B cell (primary cell): ENCODE measurements around the gene NF2. TPM values are rescaled to one million over a fixed set of nuclear protein-coding genes. Genes with fewer than 3 reads are reported as not detected.

Experiments used
- ATAC-seq: fragments of 200-7000 bp; cut with Tn5 transposase; one replicate; pipeline ENCODE4 v1.10.0; 2021; ENCODE audit warnings: low read depth, mild to moderate bottlenecking, moderate number of reproducible peaks, moderate library complexity
- CTCF ChIA-PET: fragments of 350-600 bp; sonication (Branson Sonifier 250); formaldehyde crosslinking; loops from one replicate; lab custom pipeline; 2021; ENCODE audit warnings: antibody characterized with exemption, inconsistent platforms; lab: Charles Lee
- POLR2A ChIA-PET: fragments of 350-600 bp; sonication (Branson Sonifier 250); formaldehyde crosslinking; loops from one replicate; lab custom pipeline; 2021; ENCODE audit warnings: antibody characterized with exemption; lab: Charles Lee
- DNase-seq: peaks from one replicate; pipeline ENCODE4 v3.0.0; 2013
- H2AFZ ChIP-seq: 2 replicates; pipeline ENCODE4 v1.6.1; 2012; ENCODE audit warnings: mild to moderate bottlenecking, low read depth, low read length; ENCODE audit not compliant: insufficient read depth, poor library complexity, severe bottlenecking
- H3K27ac ChIP-seq, 2 donors: 1 replicate in 1 of 2; 2 replicates in 1 of 2; pipeline ENCODE4 v1.5.1; 2012 to 2013; ENCODE audit warnings: low read length in 2 of 2, mild to moderate bottlenecking in 2 of 2, moderate library complexity in 1 of 2
- H3K27me3 ChIP-seq, 4 experiments: fragments of 200-600 bp in 1 of 4; sonication (generic) in 1 of 4; replicated peaks in 1 of 4; 1 replicate in 2 of 4; 2 replicates in 2 of 4; pipeline versions ENCODE4 v1.6.1 to v1.7.0; 2013 to 2016; ENCODE audit warnings: low read length in 3 of 4, mild to moderate bottlenecking in 2 of 4, mixed read lengths in 1 of 4, moderate library complexity in 1 of 4; ENCODE audit not compliant: insufficient read depth in 4 of 4, control insufficient read depth in 3 of 4; ENCODE audit errors: control extremely low read depth in 1 of 4
- H3K36me3 ChIP-seq, 2 experiments: replicated peaks in 1 of 2; 1 replicate in 1 of 2; 2 replicates in 1 of 2; pipeline versions ENCODE4 v1.6.1 to v1.7.1; 2013; ENCODE audit warnings: low read length in 1 of 2; ENCODE audit not compliant: insufficient read depth in 2 of 2, control insufficient read depth in 1 of 2; ENCODE audit errors: control extremely low read depth in 1 of 2, extremely low read depth in 1 of 2
- H3K4me1 ChIP-seq, 2 donors: fragments of 200-600 bp in 1 of 2; sonication (generic) in 1 of 2; 1 replicate in 1 of 2; 2 replicates in 1 of 2; pipeline versions ENCODE4 v1.5.1 to v1.6.1; 2013 to 2017; ENCODE audit warnings: low read length in 2 of 2; ENCODE audit not compliant: control insufficient read depth in 2 of 2, insufficient read depth in 2 of 2
- H3K4me2 ChIP-seq: replicated peaks from 2 replicates; pipeline ENCODE3; 2012; ENCODE audit warnings: mild to moderate bottlenecking, low read depth, low read length; ENCODE audit not compliant: poor library complexity, severe bottlenecking
- H3K4me3 ChIP-seq, 5 experiments: fragments of 200-600 bp in 1 of 5; sonication (generic) in 1 of 5; 1 replicate in 3 of 5; 2 replicates in 2 of 5; pipeline versions ENCODE4 v1.5.1 to v1.7.0; 2011 to 2016; ENCODE audit warnings: low read length in 4 of 5, mild to moderate bottlenecking in 4 of 5, low read depth in 2 of 5, control low read depth in 1 of 5, moderate library complexity in 1 of 5; ENCODE audit not compliant: insufficient read depth in 1 of 5; ENCODE audit errors: control extremely low read depth in 1 of 5, extremely low read depth in 1 of 5
- H3K79me2 ChIP-seq: fragments of 200-600 bp; sonication (generic); one replicate; pipeline ENCODE4 v1.6.0; 2016; ENCODE audit warnings: low read length; ENCODE audit not compliant: control insufficient read depth, insufficient read depth
- H3K9ac ChIP-seq: fragments of 200-600 bp; sonication (generic); 2 replicates; pipeline ENCODE4 v1.6.1; 2017; ENCODE audit warnings: mild to moderate bottlenecking, low read length, moderate library complexity
- H3K9me3 ChIP-seq, 3 donors: one replicate each; pipeline versions ENCODE4 v1.6.1 to v1.7.1; 2013; ENCODE audit warnings: low read length in 2 of 3; ENCODE audit not compliant: control insufficient read depth in 2 of 3, insufficient read depth in 1 of 3; ENCODE audit errors: control extremely low read depth in 1 of 3
- H4K20me1 ChIP-seq: 2 replicates; pipeline ENCODE4 v1.6.0; 2012; ENCODE audit warnings: mild to moderate bottlenecking, low read length; ENCODE audit not compliant: insufficient read depth, control insufficient read depth, poor library complexity, severe bottlenecking
- H3K27ac Mint-ChIP-seq: one replicate; pipeline ENCODE4 v1.8.0; 2021; ENCODE audit warnings: mixed read lengths
- H3K27me3 Mint-ChIP-seq: one replicate; pipeline ENCODE4 v1.8.0; 2021; ENCODE audit warnings: mixed read lengths
- H3K4me1 Mint-ChIP-seq: one replicate; pipeline ENCODE4 v1.8.0; 2021; ENCODE audit warnings: mixed read lengths
- H3K4me3 Mint-ChIP-seq: one replicate; pipeline ENCODE4 v1.8.0; 2021; ENCODE audit warnings: mixed read lengths
- H3K9me3 Mint-ChIP-seq: one replicate; pipeline ENCODE4 v1.8.0; 2022; ENCODE audit warnings: mixed read lengths; ENCODE audit not compliant: insufficient read depth
- EZH2 ChIP-seq: IDR thresholded peaks from 2 replicates; pipeline ENCODE4 v1.6.1; 2012; ENCODE audit warnings: borderline replicate concordance, low read depth, mild to moderate bottlenecking, moderate library complexity, low read length; ENCODE audit not compliant: insufficient read depth, poor library complexity, severe bottlenecking
- WGBS: methylation state at CpG from one replicate; pipeline ENCODE4 v1.1.5; 2013; ENCODE audit warnings: missing lambda C conversion rate; ENCODE audit not compliant: insufficient coverage; 5-methylcytosine and 5-hydroxymethylcytosine counted together
- intact Hi-C: fragments of 100-400 bp; cut with micrococcal nuclease; formaldehyde crosslinking; loops from one replicate; pipeline ENCODE4 v1.10.0; 2022
- polyA plus RNA-seq: library from polyadenylated mRNA; depleted of rRNA; stranded (reverse); fragments of >200 nt; gene quantifications from 2 replicates; pipeline ENCODE4 v1.2.3, GENCODE V29; 2012
- total RNA-seq, 2 donors: library from RNA; stranded (reverse); fragments of 120-200 nt in 1 of 2; gene quantifications; 1 replicate in 1 of 2; 2 replicates in 1 of 2; pipeline versions ENCODE4 v1.2.3 to v1.2.4, GENCODE V29; 2013 to 2022
- TF ChIP-seq, protein P1 (sequence below): fragments of 200-600 bp; IDR thresholded peaks from one replicate; pipeline ENCODE4 v1.8.0; 2022; ENCODE audit warnings: antibody characterized with exemption, mild to moderate bottlenecking

Gene NF2
- total and polyA plus RNA-seq, 2 donors (not counting 1 experiment from before 2014, with no cell fraction given), result 9.4 to 26.6 TPM

DNA sequence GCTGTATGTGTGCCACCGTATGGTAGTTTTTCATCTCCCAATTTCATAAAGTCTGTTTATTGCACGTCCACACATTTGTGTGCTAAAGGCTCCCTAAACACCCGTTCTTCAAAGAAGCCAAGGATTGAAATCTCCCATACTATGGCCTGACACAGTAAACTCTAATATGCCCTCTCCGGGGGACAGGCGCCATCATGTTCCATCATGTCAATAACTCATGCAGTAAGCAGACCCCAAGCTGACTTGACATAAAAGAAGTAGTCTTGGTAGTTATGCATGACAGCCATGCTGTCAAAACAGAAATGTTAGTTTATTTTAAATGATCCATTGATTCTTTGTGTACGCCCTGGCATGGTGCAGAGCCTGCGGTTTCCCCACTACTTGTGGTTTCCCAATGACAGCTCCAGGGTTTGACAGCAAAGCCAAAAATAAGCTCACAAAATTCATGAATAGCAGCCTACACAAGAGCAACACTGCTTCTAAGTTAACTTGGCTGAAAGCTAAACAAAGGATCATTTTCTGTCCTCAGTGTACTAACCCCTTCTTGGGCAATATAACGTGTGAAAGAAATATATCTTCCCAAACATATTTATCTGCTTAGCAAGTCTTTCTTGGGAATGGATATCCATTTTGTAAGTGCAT is 59.9 kb downstream of the NF2 start:
- POLR2A ChIA-PET, result no interaction called here
- Histone ChIP-seq H3K4me3 (no peak overlapping the region), H3K4me1 (peaks cover 0 to under 1% of the 10 kb centered on the region in 2 donors), H4K20me1 (no peaks in the 10 kb centered on the region), H3K9ac (no peak overlapping the region), H3K27me3 (no peaks in the 10 kb centered on the region), H3K9me3 (no peaks in the 10 kb centered on the region), H3K79me2 (no peaks in the 10 kb centered on the region), H3K4me2 (no peak overlapping the region), H3K27ac (no peak overlapping the region), H2AFZ (no peak overlapping the region), H3K36me3 (peaks cover 2 to 57% of the 10 kb centered on the region in 2 experiments)
- 96% methylated on average over 3 of the region's 8 CpGs for WGBS
- CTCF ChIA-PET, result interaction anchor here (0.8 kb wide), 1 partner anchor 340 kb away, joined by 3 read pairs; no protein-coding TSS in a partner anchor
- H3K4me3 Mint-ChIP-seq, result no peak overlapping the region
- no peak for DNase-seq
- no peaks in the 10 kb centered on the region for H3K9me3 Mint-ChIP-seq
- H3K27ac Mint-ChIP-seq, result no peak overlapping the region
- ATAC-seq, result no peak
- TF ChIP-seq, protein P1, sequence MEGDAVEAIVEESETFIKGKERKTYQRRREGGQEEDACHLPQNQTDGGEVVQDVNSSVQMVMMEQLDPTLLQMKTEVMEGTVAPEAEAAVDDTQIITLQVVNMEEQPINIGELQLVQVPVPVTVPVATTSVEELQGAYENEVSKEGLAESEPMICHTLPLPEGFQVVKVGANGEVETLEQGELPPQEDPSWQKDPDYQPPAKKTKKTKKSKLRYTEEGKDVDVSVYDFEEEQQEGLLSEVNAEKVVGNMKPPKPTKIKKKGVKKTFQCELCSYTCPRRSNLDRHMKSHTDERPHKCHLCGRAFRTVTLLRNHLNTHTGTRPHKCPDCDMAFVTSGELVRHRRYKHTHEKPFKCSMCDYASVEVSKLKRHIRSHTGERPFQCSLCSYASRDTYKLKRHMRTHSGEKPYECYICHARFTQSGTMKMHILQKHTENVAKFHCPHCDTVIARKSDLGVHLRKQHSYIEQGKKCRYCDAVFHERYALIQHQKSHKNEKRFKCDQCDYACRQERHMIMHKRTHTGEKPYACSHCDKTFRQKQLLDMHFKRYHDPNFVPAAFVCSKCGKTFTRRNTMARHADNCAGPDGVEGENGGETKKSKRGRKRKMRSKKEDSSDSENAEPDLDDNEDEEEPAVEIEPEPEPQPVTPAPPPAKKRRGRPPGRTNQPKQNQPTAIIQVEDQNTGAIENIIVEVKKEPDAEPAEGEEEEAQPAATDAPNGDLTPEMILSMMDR, result no peak
- TF ChIP-seq EZH2, result no peak
- H3K27me3 Mint-ChIP-seq, result no peaks in the 10 kb centered on the region
- intact Hi-C loops, result no loop called here
- peaks cover 3% of the 10 kb centered on the region for H3K4me1 Mint-ChIP-seq

DNA sequence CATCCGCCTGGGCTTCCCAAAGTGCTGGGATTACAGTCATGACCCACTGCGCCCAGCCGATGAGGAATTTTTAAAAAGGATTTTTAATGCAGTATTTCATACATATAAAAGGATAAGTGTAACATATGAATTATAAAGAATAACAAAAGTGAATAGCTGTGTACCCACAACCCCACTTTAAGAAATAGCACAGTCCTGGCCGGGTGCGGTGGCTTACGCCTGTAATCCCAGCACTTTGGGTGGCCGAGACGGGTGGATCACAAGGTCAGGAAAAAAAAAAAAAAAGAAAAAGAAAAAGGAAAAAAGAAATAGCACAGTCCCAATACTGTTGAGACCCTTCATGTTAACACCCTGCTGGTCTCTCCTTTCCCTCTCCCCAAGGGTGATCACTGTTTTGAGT is 62.1 kb downstream of the NF2 start:
- Mint-ChIP-seq H3K4me1 (no peaks in the 10 kb centered on the region), H3K9me3 (no peaks in the 10 kb centered on the region), H3K27me3 (no peaks in the 10 kb centered on the region), H3K27ac (no peak overlapping the region), H3K4me3 (no peak overlapping the region)
- Histone ChIP-seq H3K36me3 (peaks cover 2 to 65% of the 10 kb centered on the region in 2 experiments), H3K79me2 (no peaks in the 10 kb centered on the region), H4K20me1 (no peaks in the 10 kb centered on the region), H3K9ac (no peak overlapping the region), H2AFZ (no peak overlapping the region), H3K9me3 (no peaks in the 10 kb centered on the region), H3K27me3 (no peaks in the 10 kb centered on the region), H3K4me3 (no peak overlapping the region), H3K4me2 (no peak overlapping the region), H3K4me1 (no peaks in the 10 kb centered on the region), H3K27ac (no peak overlapping the region)
- intact Hi-C loops, result no loop called here
- DNase-seq, result no peak
- TF ChIP-seq, protein P1, result no peak
- no peak for TF ChIP-seq EZH2
- POLR2A ChIA-PET, result no interaction called here
- CTCF ChIA-PET, result interaction anchor here (0.8 kb wide), 1 partner anchor 340 kb away, joined by 3 read pairs; no protein-coding TSS in a partner anchor
- no peak for ATAC-seq
- no CpG with 5 or more reads among the region's 8 CpGs for WGBS
